Midbrain (tissue), 1 donor: ENCODE measurements around the gene FOLR2.
"Not testable (repeated sequence)": the region's sequence is repeated elsewhere in the genome, so short reads cannot be mapped to it uniquely, and the experiment has no call there.

Source experiments
- DNase-seq: peaks from one replicate; lab custom pipeline; 2025; lab: John Stamatoyannopoulos, UW

FOLR2 gene

GRCh38 chr11:72240461-72241290 lies 24.1 kb downstream of the FOLR2 start:
- no peak for DNase-seq

GRCh38 chr11:72241291-72241781 lies 24.7 kb downstream of the FOLR2 start:
- DNase-seq: no peak

- DNase-seq: no peak
Measured at GRCh38 chr11:72242141-72242540, 25.5 kb downstream of the FOLR2 start.

GRCh38 chr11:72243173-72244059 lies 26.8 kb downstream of the FOLR2 start:
- no peak for DNase-seq

GRCh38 chr11:72244060-72244360 lies 27.4 kb downstream of the FOLR2 start, which contains the start of gene PHOX2A:
PHOX2A (minus strand) TSS chr11:72244176; CDS start chr11:72244004, 172 bp downstream.
- DNase-seq: no peak

GRCh38 chr11:72244361-72245262 lies 28.0 kb downstream of the FOLR2 start:
- DNase-seq: no peak

- no peak for DNase-seq
Measured at GRCh38 chr11:72245263-72245816, 28.7 kb downstream of the FOLR2 start.

- no peak for DNase-seq
Measured at GRCh38 chr11:72247584-72247983, 31.0 kb downstream of the FOLR2 start.

GRCh38 chr11:72249961-72250360 lies 33.4 kb downstream of the FOLR2 start:
- no peak for DNase-seq

GRCh38 chr11:72250661-72251464 lies 34.3 kb downstream of the FOLR2 start:
- no peak for DNase-seq

- DNase-seq: no peak
Measured at GRCh38 chr11:72251614-72252013, 35.0 kb downstream of the FOLR2 start.

- no peak for DNase-seq
Measured at GRCh38 chr11:72253392-72253791, 36.8 kb downstream of the FOLR2 start.

- no peak for DNase-seq
Measured at GRCh38 chr11:72254299-72254993, 37.9 kb downstream of the FOLR2 start.

GRCh38 chr11:72257570-72257969 lies 41.0 kb downstream of the FOLR2 start:
- DNase-seq: no peak

- no peak for DNase-seq
Measured at GRCh38 chr11:72259490-72259889, 42.9 kb downstream of the FOLR2 start.

- no peak for DNase-seq
Measured at GRCh38 chr11:72260574-72260973, 44.0 kb downstream of the FOLR2 start.

- no peak for DNase-seq
Measured at GRCh38 chr11:72263361-72263760, 46.8 kb downstream of the FOLR2 start.

- DNase-seq: no peak
Measured at GRCh38 chr11:72265951-72266350, 49.4 kb downstream of the FOLR2 start.

- not testable (repeated sequence) for DNase-seq
Measured at GRCh38 chr11:72266960-72267359, 50.4 kb downstream of the FOLR2 start.
